B cell (primary cell): Measurements from ENCODE around the gene ATP10A. TPM values are rescaled to one million over a fixed set of nuclear protein-coding genes. Genes with fewer than 3 reads are reported as not detected.

Experiments
- ATAC-seq: fragments of 200-7000 bp; cut with Tn5 transposase; one replicate; pipeline ENCODE4 v1.10.0; 2021; ENCODE audit warnings: low read depth, mild to moderate bottlenecking, moderate number of reproducible peaks, moderate library complexity
- CTCF ChIA-PET: fragments of 350-600 bp; sonication (Branson Sonifier 250); formaldehyde crosslinking; loops from one replicate; lab custom pipeline; 2021; ENCODE audit warnings: antibody characterized with exemption, inconsistent platforms; lab: Charles Lee
- POLR2A ChIA-PET: fragments of 350-600 bp; sonication (Branson Sonifier 250); formaldehyde crosslinking; loops from one replicate; lab custom pipeline; 2021; ENCODE audit warnings: antibody characterized with exemption; lab: Charles Lee
- DNase-seq: peaks from one replicate; pipeline ENCODE4 v3.0.0; 2013
- H2AFZ ChIP-seq: 2 replicates; pipeline ENCODE4 v1.6.1; 2012; ENCODE audit warnings: mild to moderate bottlenecking, low read depth, low read length; ENCODE audit not compliant: insufficient read depth, poor library complexity, severe bottlenecking
- H3K27ac ChIP-seq, 2 donors: 1 replicate in 1 of 2; 2 replicates in 1 of 2; pipeline ENCODE4 v1.5.1; 2012 to 2013; ENCODE audit warnings: low read length in 2 of 2, mild to moderate bottlenecking in 2 of 2, moderate library complexity in 1 of 2
- H3K27me3 ChIP-seq, 4 experiments: fragments of 200-600 bp in 1 of 4; sonication (generic) in 1 of 4; replicated peaks in 1 of 4; 1 replicate in 2 of 4; 2 replicates in 2 of 4; pipeline versions ENCODE4 v1.6.1 to v1.7.0; 2013 to 2016; ENCODE audit warnings: low read length in 3 of 4, mild to moderate bottlenecking in 2 of 4, mixed read lengths in 1 of 4, moderate library complexity in 1 of 4; ENCODE audit not compliant: insufficient read depth in 4 of 4, control insufficient read depth in 3 of 4; ENCODE audit errors: control extremely low read depth in 1 of 4
- H3K36me3 ChIP-seq, 2 experiments: replicated peaks in 1 of 2; 1 replicate in 1 of 2; 2 replicates in 1 of 2; pipeline versions ENCODE4 v1.6.1 to v1.7.1; 2013; ENCODE audit warnings: low read length in 1 of 2; ENCODE audit not compliant: insufficient read depth in 2 of 2, control insufficient read depth in 1 of 2; ENCODE audit errors: control extremely low read depth in 1 of 2, extremely low read depth in 1 of 2
- H3K4me1 ChIP-seq, 2 donors: fragments of 200-600 bp in 1 of 2; sonication (generic) in 1 of 2; 1 replicate in 1 of 2; 2 replicates in 1 of 2; pipeline versions ENCODE4 v1.5.1 to v1.6.1; 2013 to 2017; ENCODE audit warnings: low read length in 2 of 2; ENCODE audit not compliant: control insufficient read depth in 2 of 2, insufficient read depth in 2 of 2
- H3K4me2 ChIP-seq: replicated peaks from 2 replicates; pipeline ENCODE3; 2012; ENCODE audit warnings: mild to moderate bottlenecking, low read depth, low read length; ENCODE audit not compliant: poor library complexity, severe bottlenecking
- H3K4me3 ChIP-seq, 5 experiments: fragments of 200-600 bp in 1 of 5; sonication (generic) in 1 of 5; 1 replicate in 3 of 5; 2 replicates in 2 of 5; pipeline versions ENCODE4 v1.5.1 to v1.7.0; 2011 to 2016; ENCODE audit warnings: low read length in 4 of 5, mild to moderate bottlenecking in 4 of 5, low read depth in 2 of 5, control low read depth in 1 of 5, moderate library complexity in 1 of 5; ENCODE audit not compliant: insufficient read depth in 1 of 5; ENCODE audit errors: control extremely low read depth in 1 of 5, extremely low read depth in 1 of 5
- H3K79me2 ChIP-seq: fragments of 200-600 bp; sonication (generic); one replicate; pipeline ENCODE4 v1.6.0; 2016; ENCODE audit warnings: low read length; ENCODE audit not compliant: control insufficient read depth, insufficient read depth
- H3K9ac ChIP-seq: fragments of 200-600 bp; sonication (generic); 2 replicates; pipeline ENCODE4 v1.6.1; 2017; ENCODE audit warnings: mild to moderate bottlenecking, low read length, moderate library complexity
- H3K9me3 ChIP-seq, 3 donors: one replicate each; pipeline versions ENCODE4 v1.6.1 to v1.7.1; 2013; ENCODE audit warnings: low read length in 2 of 3; ENCODE audit not compliant: control insufficient read depth in 2 of 3, insufficient read depth in 1 of 3; ENCODE audit errors: control extremely low read depth in 1 of 3
- H4K20me1 ChIP-seq: 2 replicates; pipeline ENCODE4 v1.6.0; 2012; ENCODE audit warnings: mild to moderate bottlenecking, low read length; ENCODE audit not compliant: insufficient read depth, control insufficient read depth, poor library complexity, severe bottlenecking
- H3K27ac Mint-ChIP-seq: one replicate; pipeline ENCODE4 v1.8.0; 2021; ENCODE audit warnings: mixed read lengths
- H3K27me3 Mint-ChIP-seq: one replicate; pipeline ENCODE4 v1.8.0; 2021; ENCODE audit warnings: mixed read lengths
- H3K4me1 Mint-ChIP-seq: one replicate; pipeline ENCODE4 v1.8.0; 2021; ENCODE audit warnings: mixed read lengths
- H3K4me3 Mint-ChIP-seq: one replicate; pipeline ENCODE4 v1.8.0; 2021; ENCODE audit warnings: mixed read lengths
- H3K9me3 Mint-ChIP-seq: one replicate; pipeline ENCODE4 v1.8.0; 2022; ENCODE audit warnings: mixed read lengths; ENCODE audit not compliant: insufficient read depth
- EZH2 ChIP-seq: IDR thresholded peaks from 2 replicates; pipeline ENCODE4 v1.6.1; 2012; ENCODE audit warnings: borderline replicate concordance, low read depth, mild to moderate bottlenecking, moderate library complexity, low read length; ENCODE audit not compliant: insufficient read depth, poor library complexity, severe bottlenecking
- WGBS: methylation state at CpG from one replicate; pipeline ENCODE4 v1.1.5; 2013; ENCODE audit warnings: missing lambda C conversion rate; ENCODE audit not compliant: insufficient coverage; 5-methylcytosine and 5-hydroxymethylcytosine counted together
- intact Hi-C: fragments of 100-400 bp; cut with micrococcal nuclease; formaldehyde crosslinking; loops from one replicate; pipeline ENCODE4 v1.10.0; 2022
- polyA plus RNA-seq: library from polyadenylated mRNA; depleted of rRNA; stranded (reverse); fragments of >200 nt; gene quantifications from 2 replicates; pipeline ENCODE4 v1.2.3, GENCODE V29; 2012
- total RNA-seq, 2 donors: library from RNA; stranded (reverse); fragments of 120-200 nt in 1 of 2; gene quantifications; 1 replicate in 1 of 2; 2 replicates in 1 of 2; pipeline versions ENCODE4 v1.2.3 to v1.2.4, GENCODE V29; 2013 to 2022
- TF ChIP-seq, protein P1 (sequence below): fragments of 200-600 bp; IDR thresholded peaks from one replicate; pipeline ENCODE4 v1.8.0; 2022; ENCODE audit warnings: antibody characterized with exemption, mild to moderate bottlenecking

ATP10A gene
- total and polyA plus RNA-seq, 2 donors (not counting 1 experiment from before 2014, with no cell fraction given) = 0.21 to 0.22 TPM

DNA sequence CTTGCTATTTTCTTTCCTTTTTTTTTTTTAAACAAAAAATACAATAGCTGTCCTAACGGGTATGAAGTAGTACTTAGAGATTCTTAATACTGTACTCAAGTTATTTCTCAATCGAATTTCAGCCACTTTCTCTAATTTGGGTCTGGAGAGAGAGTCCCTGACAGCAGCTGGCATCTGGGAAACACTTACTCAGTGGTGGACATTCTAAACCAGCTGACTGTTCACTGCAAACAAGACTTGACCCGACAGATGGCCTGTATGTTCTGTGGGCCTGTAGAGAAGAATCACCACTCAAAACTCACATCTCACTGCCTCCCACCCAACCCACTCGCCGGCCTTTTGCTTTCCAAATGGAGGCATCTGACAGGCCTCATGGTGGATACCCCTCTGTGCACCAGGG is 199.6 kb downstream of the ATP10A start:
- no peak overlapping the region for H3K9ac ChIP-seq
- no peak overlapping the region for H3K27ac Mint-ChIP-seq
- no peaks in the 10 kb centered on the region for H4K20me1 ChIP-seq
- ATAC-seq (no peak), DNase-seq (no peak)
- CTCF ChIA-PET = no interaction called here
- no peaks in the 10 kb centered on the region for H3K27me3 Mint-ChIP-seq
- WGBS = no CpG with 5 or more reads among the region's 5 CpGs
- no peak overlapping the region for H3K27ac ChIP-seq
- H2AFZ ChIP-seq = no peak overlapping the region
- no peaks in the 10 kb centered on the region for H3K4me1 Mint-ChIP-seq
- POLR2A ChIA-PET = no interaction called here
- no peaks in the 10 kb centered on the region for H3K4me1 ChIP-seq
- peaks cover 0 to 2% (median 0%) of the 10 kb centered on the region in 3 donors for H3K9me3 ChIP-seq
- no peaks in the 10 kb centered on the region for H3K36me3 ChIP-seq
- no peaks in the 10 kb centered on the region for H3K27me3 ChIP-seq
- no peaks in the 10 kb centered on the region for H3K9me3 Mint-ChIP-seq
- no peak overlapping the region for H3K4me2 ChIP-seq
- TF ChIP-seq, protein P1, sequence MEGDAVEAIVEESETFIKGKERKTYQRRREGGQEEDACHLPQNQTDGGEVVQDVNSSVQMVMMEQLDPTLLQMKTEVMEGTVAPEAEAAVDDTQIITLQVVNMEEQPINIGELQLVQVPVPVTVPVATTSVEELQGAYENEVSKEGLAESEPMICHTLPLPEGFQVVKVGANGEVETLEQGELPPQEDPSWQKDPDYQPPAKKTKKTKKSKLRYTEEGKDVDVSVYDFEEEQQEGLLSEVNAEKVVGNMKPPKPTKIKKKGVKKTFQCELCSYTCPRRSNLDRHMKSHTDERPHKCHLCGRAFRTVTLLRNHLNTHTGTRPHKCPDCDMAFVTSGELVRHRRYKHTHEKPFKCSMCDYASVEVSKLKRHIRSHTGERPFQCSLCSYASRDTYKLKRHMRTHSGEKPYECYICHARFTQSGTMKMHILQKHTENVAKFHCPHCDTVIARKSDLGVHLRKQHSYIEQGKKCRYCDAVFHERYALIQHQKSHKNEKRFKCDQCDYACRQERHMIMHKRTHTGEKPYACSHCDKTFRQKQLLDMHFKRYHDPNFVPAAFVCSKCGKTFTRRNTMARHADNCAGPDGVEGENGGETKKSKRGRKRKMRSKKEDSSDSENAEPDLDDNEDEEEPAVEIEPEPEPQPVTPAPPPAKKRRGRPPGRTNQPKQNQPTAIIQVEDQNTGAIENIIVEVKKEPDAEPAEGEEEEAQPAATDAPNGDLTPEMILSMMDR = no peak
- TF ChIP-seq EZH2 = no peak
- intact Hi-C loops = no loop called here
- no peak overlapping the region for H3K4me3 Mint-ChIP-seq
- H3K79me2 ChIP-seq = no peaks in the 10 kb centered on the region
- no peak overlapping the region for H3K4me3 ChIP-seq

DNA sequence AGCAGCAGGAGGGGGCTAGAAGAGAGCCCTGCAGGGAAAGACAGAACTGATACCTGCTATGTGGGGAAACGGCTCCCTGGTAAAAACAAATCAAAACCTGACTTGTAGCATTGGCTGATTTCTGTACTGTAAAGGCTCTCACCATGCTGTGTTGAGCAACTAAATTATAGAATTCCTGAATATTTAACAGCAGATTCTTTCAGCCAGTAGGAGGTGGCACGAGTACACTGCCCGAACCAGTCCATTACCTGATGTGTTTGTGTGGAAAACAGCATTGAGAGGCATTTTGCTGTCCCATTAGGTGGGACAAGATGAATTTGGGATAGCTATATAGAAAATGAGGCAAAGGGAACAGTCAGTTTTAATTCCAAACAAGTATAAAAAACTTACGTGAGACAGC is 201.2 kb downstream of the ATP10A start:
- POLR2A ChIA-PET = no interaction called here
- CTCF ChIA-PET = no interaction called here
- TF ChIP-seq, protein P1 = no peak
- no peak for TF ChIP-seq EZH2
- Histone ChIP-seq H4K20me1 (no peaks in the 10 kb centered on the region), H3K9me3 (peaks cover 0 to 10% (median 0%) of the 10 kb centered on the region in 3 donors), H3K9ac (no peak overlapping the region), H2AFZ (no peak overlapping the region), H3K27me3 (no peaks in the 10 kb centered on the region), H3K36me3 (no peaks in the 10 kb centered on the region), H3K4me3 (no peak overlapping the region), H3K79me2 (no peaks in the 10 kb centered on the region), H3K4me1 (no peaks in the 10 kb centered on the region), H3K27ac (no peak overlapping the region), H3K4me2 (no peak overlapping the region)
- H3K4me1 Mint-ChIP-seq = no peaks in the 10 kb centered on the region
- 63% methylated on average over 3 of the region's 4 CpGs for WGBS
- intact Hi-C loops = no loop called here
- ATAC-seq = no peak
- H3K4me3 Mint-ChIP-seq = no peak overlapping the region
- no peaks in the 10 kb centered on the region for H3K9me3 Mint-ChIP-seq
- H3K27me3 Mint-ChIP-seq = peaks cover 6% of the 10 kb centered on the region
- H3K27ac Mint-ChIP-seq = no peak overlapping the region
- DNase-seq = no peak
